HG02938 (cell line): ENCODE data around the gene GFOD1.

Experiments
- ATAC-seq: cut with Tn5 transposase; IDR thresholded peaks from one replicate; pipeline ENCODE4 v1.9.1; 2021; ENCODE audit warnings: mild to moderate bottlenecking, moderate library complexity; ENCODE audit not compliant: unreplicated experiment

The GFOD1 gene

GRCh38 chr6:13383328-13384163 is 103.9 kb downstream of the GFOD1 start:
- ATAC-seq, result peak; percentile 92

GRCh38 chr6:13380761-13381160 is 106.6 kb downstream of the GFOD1 start:
- no peak for ATAC-seq

- ATAC-seq, result no peak
Measured at GRCh38 chr6:13378669-13379590, 108.5 kb downstream of the GFOD1 start.

- ATAC-seq, result no peak
Measured at GRCh38 chr6:13377054-13377758, 110.2 kb downstream of the GFOD1 start.

- ATAC-seq, result peak; percentile 88
Measured at GRCh38 chr6:13375360-13375878, 112.0 kb downstream of the GFOD1 start.

- ATAC-seq, result no peak
Measured at GRCh38 chr6:13373919-13374318, 113.5 kb downstream of the GFOD1 start.

- no peak for ATAC-seq
Measured at GRCh38 chr6:13373488-13373886, 113.9 kb downstream of the GFOD1 start.

GRCh38 chr6:13372688-13373487 is 114.5 kb downstream of the GFOD1 start:
- no peak for ATAC-seq

- ATAC-seq, result no peak
Measured at GRCh38 chr6:13372076-13372475, 115.3 kb downstream of the GFOD1 start.

- ATAC-seq, result no peak
Measured at GRCh38 chr6:13371421-13372072, 115.9 kb downstream of the GFOD1 start.

GRCh38 chr6:13370623-13371022 is 116.8 kb downstream of the GFOD1 start:
- ATAC-seq, result no peak

GRCh38 chr6:13369591-13369990 is 117.8 kb downstream of the GFOD1 start:
- no peak for ATAC-seq

GRCh38 chr6:13368731-13369115 is 118.7 kb downstream of the GFOD1 start:
- ATAC-seq, result no peak

GRCh38 chr6:13368079-13368730 is 119.2 kb downstream of the GFOD1 start:
- no peak for ATAC-seq

GRCh38 chr6:13367396-13367795 is 120.0 kb downstream of the GFOD1 start:
- ATAC-seq, result no peak

GRCh38 chr6:13365320-13365719 is 122.1 kb downstream of the GFOD1 start:
- no peak for ATAC-seq

- no peak for ATAC-seq
Measured at GRCh38 chr6:13364842-13365241, 122.6 kb downstream of the GFOD1 start.

GRCh38 chr6:13362412-13362811 is 125.0 kb downstream of the GFOD1 start:
- ATAC-seq, result no peak
